GM23338 (cell line): ENCODE data around the gene CDH4. TPM values are rescaled to one million over a fixed set of nuclear protein-coding genes. Genes with fewer than 3 reads are reported as not detected.

ENCODE experiments used
- ATAC-seq: fragments of 200-7000 bp; cut with Tn5 transposase; 3 replicates; pipeline ENCODE4 v1.9.1; 2020
- DNase-seq: peaks from one replicate; pipeline ENCODE4 v3.0.0-alpha.2; 2015; ENCODE audit warnings: low spot score
- H2AFZ ChIP-seq: fragments of 200-600 bp; sonication (generic); 2 replicates; pipeline ENCODE4 v1.8.0; 2016; ENCODE audit warnings: antibody characterized with exemption, mild to moderate bottlenecking, moderate library complexity
- H3F3A ChIP-seq: fragments of 200-600 bp; sonication (generic); replicated peaks from 2 replicates; pipeline ENCODE4 v1.8.0; 2017; ENCODE audit warnings: antibody characterized with exemption, mixed run types, low read depth
- H3K27ac ChIP-seq: fragments of 200-600 bp; sonication (generic); 2 replicates; pipeline ENCODE4 v1.6.1; 2016; ENCODE audit warnings: low read depth
- H3K27me3 ChIP-seq: fragments of 200-600 bp; sonication (generic); 2 replicates; pipeline ENCODE4 v1.8.0; 2016; ENCODE audit warnings: mild to moderate bottlenecking, mixed run types, moderate library complexity; ENCODE audit not compliant: insufficient read depth
- H3K36me3 ChIP-seq: fragments of 200-600 bp; sonication (generic); 2 replicates; pipeline ENCODE4 v1.8.0; 2016; ENCODE audit warnings: mild to moderate bottlenecking; ENCODE audit not compliant: insufficient read depth
- H3K4me1 ChIP-seq: fragments of 200-600 bp; sonication (generic); 2 replicates; pipeline ENCODE4 v1.8.0; 2016; ENCODE audit warnings: mild to moderate bottlenecking, moderate library complexity; ENCODE audit not compliant: insufficient read depth
- H3K4me2 ChIP-seq: fragments of 200-600 bp; sonication (generic); 2 replicates; pipeline ENCODE4 v1.7.1; 2017; ENCODE audit warnings: mixed run types
- H3K4me3 ChIP-seq: fragments of 200-600 bp; sonication (generic); 2 replicates; pipeline ENCODE4 v1.6.1; 2016; ENCODE audit warnings: mixed run types
- H3K79me2 ChIP-seq: fragments of 200-600 bp; sonication (generic); replicated peaks from 2 replicates; pipeline ENCODE4 v1.8.0; 2017; ENCODE audit warnings: mild to moderate bottlenecking; ENCODE audit not compliant: insufficient read depth
- H3K9me2 ChIP-seq: fragments of 200-600 bp; sonication (generic); 2 replicates; pipeline ENCODE4 v1.8.0; 2017; ENCODE audit not compliant: insufficient read depth
- H4K20me1 ChIP-seq: fragments of 200-600 bp; sonication (generic); replicated peaks from 2 replicates; pipeline ENCODE4 v1.8.0; 2017; ENCODE audit warnings: mild to moderate bottlenecking; ENCODE audit not compliant: insufficient read depth
- H3K27ac Mint-ChIP-seq: 2 replicates; pipeline ENCODE4 v1.8.0; 2020; ENCODE audit warnings: inconsistent platforms, mild to moderate bottlenecking, moderate library complexity, mixed read lengths
- H3K27me3 Mint-ChIP-seq: 3 replicates; pipeline ENCODE4 v1.8.0; 2022; ENCODE audit warnings: low read depth, mild to moderate bottlenecking, moderate library complexity, mixed read lengths, inconsistent platforms; ENCODE audit not compliant: insufficient read depth, poor library complexity
- H3K36me3 Mint-ChIP-seq: 3 replicates; pipeline ENCODE4 v1.8.0; 2021; ENCODE audit warnings: low read depth, mild to moderate bottlenecking, inconsistent platforms, moderate library complexity, mixed read lengths
- H3K4me1 Mint-ChIP-seq: 3 replicates; pipeline ENCODE4 v1.8.0; 2020; ENCODE audit warnings: mild to moderate bottlenecking, inconsistent platforms, mixed read lengths
- H3K4me3 Mint-ChIP-seq: 3 replicates; pipeline ENCODE4 v1.8.0; 2021; ENCODE audit warnings: moderate library complexity, mild to moderate bottlenecking, inconsistent platforms, mixed read lengths
- H3K9me3 Mint-ChIP-seq: 3 replicates; pipeline ENCODE4 v1.8.0; 2020; ENCODE audit warnings: moderate library complexity, mild to moderate bottlenecking, inconsistent platforms, mixed read lengths
- CREB1 ChIP-seq: fragments of 250-450 bp; sonication (Bioruptor Pico); IDR thresholded peaks from 2 replicates; pipeline ENCODE4 v1.5.0; 2020; ENCODE audit warnings: low read depth, mild to moderate bottlenecking, moderate library complexity
- CTCF ChIP-seq, 2 experiments: fragments of 200-600 bp in 1 of 2; sonication (generic) in 1 of 2; conservative IDR thresholded peaks; 2 replicates each; pipeline versions ENCODE4 v1.5.1 to v1.6.1; 2016 to 2017; ENCODE audit warnings: antibody characterized with exemption in 2 of 2, low read depth in 2 of 2, mild to moderate bottlenecking in 2 of 2, moderate library complexity in 1 of 2
- EZH2 ChIP-seq: fragments of 200-600 bp; sonication (generic); IDR thresholded peaks from one replicate; pipeline ENCODE4 v1.8.0; 2017; ENCODE audit warnings: antibody characterized with exemption, mild to moderate bottlenecking, low read depth; ENCODE audit not compliant: unreplicated experiment
- EZH2phosphoT487 ChIP-seq: fragments of 200-600 bp; sonication (generic); IDR thresholded peaks from one replicate; pipeline ENCODE4 v1.8.1; 2018; ENCODE audit warnings: antibody characterized with exemption; ENCODE audit not compliant: unreplicated experiment
- JUNB ChIP-seq: IDR thresholded peaks from one replicate; pipeline ENCODE4 v1.6.1; 2016; ENCODE audit warnings: antibody characterized with exemption; ENCODE audit not compliant: unreplicated experiment
- STAT1 ChIP-seq: IDR thresholded peaks from one replicate; pipeline ENCODE4 v1.6.1; 2016; ENCODE audit warnings: antibody characterized with exemption; ENCODE audit not compliant: unreplicated experiment
- ZNF331 ChIP-seq: fragments of 250-450 bp; sonication (Bioruptor Pico); IDR thresholded peaks from 2 replicates; pipeline ENCODE4 v1.5.0; 2020; ENCODE audit warnings: low read depth, mild to moderate bottlenecking, moderate library complexity
- ZNF462 ChIP-seq: fragments of 250-450 bp; sonication (Bioruptor Pico); IDR thresholded peaks from 2 replicates; pipeline ENCODE4 v1.5.0; 2020; ENCODE audit warnings: mild to moderate bottlenecking, moderate library complexity
- polyA plus RNA-seq: library from polyadenylated mRNA; unstranded; fragments of >200 nt; fragmentation: Nextera tagmentation; extraction: Ambion mirVana; gene quantifications from 2 replicates; pipeline ENCODE4 v1.2.1, GENCODE V29; 2016
- total RNA-seq: library from RNA; depleted of rRNA; stranded (reverse); fragments of >200 nt; shearing (Covaris generic); gene quantifications from 2 replicates; pipeline ENCODE4 v1.2.3, GENCODE V29; 2014

Gene CDH4
- total and polyA plus RNA-seq, 2 experiments from 2014 or later = 1.2 to 4.2 TPM

- no peak for TF ChIP-seq CTCF (conservative IDR thresholded peaks at IDR 0.05; ENCODE audit: low read depth in 2 of 2)
- TF ChIP-seq JUNB = no peak
- no peak for TF ChIP-seq EZH2
- TF ChIP-seq CREB1 (CRISPR knock-in tag) = no peak
Measured at GRCh38 chr20:61979701-61980635, 727.9 kb downstream of the CDH4 start (continued).

GRCh38 chr20:61980647-61981583, 728.9 kb downstream of the CDH4 start:
- peak; percentile 56 for DNase-seq
- H3K27ac Mint-ChIP-seq = peak overlapping the region; percentile 52; the same call in 1 of the 2 replicates
- no peaks in the 10 kb centered on the region; the same call in 1 of the 2 replicates for H3K4me1 ChIP-seq
- H3K27me3 ChIP-seq = no peaks in the 10 kb centered on the region
- no peak overlapping the region for H3K4me3 Mint-ChIP-seq
- no peak overlapping the region for H3K27ac ChIP-seq
- peaks cover 13% of the 10 kb centered on the region for H4K20me1 ChIP-seq
- H3K9me3 Mint-ChIP-seq = peaks cover 5% of the 10 kb centered on the region; the same call in 2 of the 3 replicates
- no peaks in the 10 kb centered on the region for H3K36me3 ChIP-seq
- ATAC-seq = peak; percentile 47
- no peaks in the 10 kb centered on the region for H3K9me2 ChIP-seq
- H3K79me2 ChIP-seq = peaks cover 16% of the 10 kb centered on the region
- peaks cover 13% of the 10 kb centered on the region for H3K27me3 Mint-ChIP-seq
- no peak overlapping the region for H2AFZ ChIP-seq
- no peaks in the 10 kb centered on the region for H3F3A ChIP-seq
- H3K4me2 ChIP-seq = no peak overlapping the region
- H3K4me1 Mint-ChIP-seq = peaks cover 9% of the 10 kb centered on the region
- H3K4me3 ChIP-seq = no peak overlapping the region
- TF ChIP-seq ZNF462 (no peak), EZH2phosphoT487 (no peak), STAT1 (no peak), CTCF (conservative IDR thresholded peaks at IDR 0.05; ENCODE audit: low read depth in 2 of 2) (peak; percentile 26 to 59; a peak in 3 of 4 replicates), ZNF331 (CRISPR knock-in tag) (no peak)
- H3K36me3 Mint-ChIP-seq = peaks cover 29% of the 10 kb centered on the region
